IPS-18c (cell line): ENCODE data around the gene CCDC157.
A peak's percentile ranks its signal among the peaks of the same experiment; 100 is the strongest.

ENCODE experiments used
- H3K4me3 ChIP-seq: 2 replicates; pipeline ENCODE4 v1.7.0; 2013; ENCODE audit warnings: low read depth, mild to moderate bottlenecking, low read length, moderate library complexity; ENCODE audit not compliant: insufficient read depth
- H3K9me3 ChIP-seq: one replicate; pipeline ENCODE4 v1.6.1; 2013; ENCODE audit warnings: mild to moderate bottlenecking, low read length, moderate library complexity; ENCODE audit not compliant: control insufficient read depth, insufficient read depth

CCDC157 gene

DNA sequence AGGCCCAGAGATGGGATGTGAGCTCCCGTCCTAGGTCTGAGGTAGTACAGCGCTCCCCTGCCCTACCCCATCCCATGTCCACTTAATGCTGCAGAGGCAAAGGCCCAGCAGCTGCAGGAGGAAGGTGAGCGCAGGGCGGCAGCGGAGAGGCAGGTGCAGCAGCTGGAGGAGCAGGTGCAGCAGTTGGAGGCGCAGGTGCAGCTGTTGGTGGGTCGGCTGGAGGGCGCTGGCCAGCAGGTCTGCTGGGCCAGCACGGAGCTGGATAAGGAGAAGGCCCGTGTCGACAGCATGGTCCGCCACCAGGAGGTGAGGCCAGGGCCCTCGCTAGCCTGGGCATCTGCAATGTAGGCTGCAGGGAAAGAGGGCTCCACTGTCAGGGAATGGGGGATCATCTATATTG is 15.2 kb downstream of the CCDC157 start:
- no peak overlapping the region for H3K4me3 ChIP-seq

DNA sequence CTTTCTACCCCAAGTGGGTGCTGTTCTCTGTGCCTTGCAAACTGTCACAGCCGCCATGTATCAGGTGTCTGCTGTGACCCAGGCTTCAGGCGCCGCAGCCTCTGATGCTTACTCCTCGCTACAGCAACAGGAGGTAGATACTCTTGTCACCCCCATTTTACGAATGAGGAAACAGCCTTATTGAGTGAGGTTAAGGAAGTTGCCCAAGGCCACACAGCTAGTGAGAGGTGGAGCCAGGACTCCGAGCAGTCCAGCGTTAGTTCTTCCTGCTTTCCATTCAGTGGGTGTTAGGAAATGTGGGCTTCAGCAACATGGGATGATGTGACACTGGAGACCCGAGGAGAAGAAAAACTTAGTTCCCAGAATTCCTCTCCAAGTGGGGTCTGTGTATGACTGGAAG is 16.1 kb downstream of the CCDC157 start:
- no peaks in the 10 kb centered on the region for H3K9me3 ChIP-seq
- H3K4me3 ChIP-seq = no peak overlapping the region

More for the DNA sequence above, 15.2 kb downstream of the CCDC157 start:
- H3K9me3 ChIP-seq = no peaks in the 10 kb centered on the region

DNA sequence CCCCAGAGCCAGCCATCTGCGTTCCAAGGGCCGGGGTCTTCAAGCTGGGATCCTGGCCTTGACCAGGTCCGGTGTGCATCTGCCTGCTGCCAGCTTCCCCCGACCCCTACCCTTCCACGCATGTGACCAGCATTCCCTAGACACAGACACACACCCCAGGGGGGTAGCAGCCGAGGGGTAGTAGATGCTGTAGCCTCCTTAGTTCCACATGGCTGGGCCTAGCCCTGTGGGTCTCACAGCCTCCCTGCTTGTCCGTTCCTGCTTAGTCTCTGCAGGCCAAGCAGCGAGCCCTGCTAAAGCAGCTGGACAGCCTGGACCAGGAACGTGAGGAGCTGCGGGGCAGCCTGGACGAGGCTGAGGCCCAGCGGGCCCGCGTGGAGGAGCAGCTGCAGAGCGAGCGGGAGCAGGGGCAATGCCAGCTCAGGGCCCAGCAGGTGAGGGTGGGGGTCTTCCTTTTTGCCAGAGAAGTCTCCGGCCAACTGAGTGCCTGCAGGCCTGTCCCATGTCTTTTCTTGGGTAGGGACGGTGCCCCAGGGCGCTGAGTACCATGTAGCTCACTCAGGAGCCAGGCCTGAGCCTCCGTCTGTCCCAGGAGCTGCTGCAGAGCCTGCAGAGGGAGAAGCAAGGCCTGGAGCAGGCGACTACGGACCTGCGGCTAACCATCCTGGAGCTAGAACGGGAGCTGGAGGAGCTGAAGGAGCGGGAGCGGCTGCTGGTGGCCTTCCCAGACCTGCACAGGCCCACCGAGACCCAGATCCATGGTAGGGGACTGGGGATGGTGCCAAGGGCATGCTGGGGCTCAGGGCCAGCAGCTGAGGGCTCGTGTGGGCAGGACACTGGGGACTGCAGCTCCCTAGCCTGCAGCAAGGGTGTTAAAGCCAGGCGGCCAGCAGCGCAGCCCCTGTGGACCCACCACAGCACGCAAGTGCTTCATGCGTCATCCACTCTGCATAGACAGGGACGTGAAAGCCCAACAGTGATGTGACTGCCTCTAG is 16.8 kb downstream of the CCDC157 start:
- H3K4me3 ChIP-seq = no peak overlapping the region

DNA sequence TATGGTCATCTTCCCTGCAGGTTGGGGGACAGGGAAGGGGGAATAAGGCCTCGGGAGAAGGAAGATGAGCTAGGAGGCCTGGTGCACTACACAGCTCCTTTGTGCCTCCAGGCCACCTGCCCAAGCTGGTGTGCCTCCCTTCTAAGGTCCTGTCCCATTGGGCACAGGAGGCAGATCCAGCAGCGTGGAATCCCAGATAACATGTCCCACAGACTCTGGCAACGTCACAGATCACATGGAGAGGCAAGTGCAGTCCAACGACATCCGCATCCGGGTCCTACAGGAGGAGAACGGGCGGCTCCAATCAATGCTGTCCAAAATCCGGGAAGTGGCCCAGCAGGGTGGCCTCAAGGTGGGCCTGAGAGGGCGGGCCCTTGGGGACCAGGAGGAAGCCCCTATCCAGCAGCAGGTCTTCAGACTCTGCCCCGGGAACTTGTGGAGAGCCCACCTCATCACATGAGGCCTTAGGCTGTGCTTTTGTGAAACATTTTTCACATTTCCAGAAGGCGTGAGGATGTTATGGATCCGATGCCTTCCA is 18.6 kb downstream of the CCDC157 start:
- H3K9me3 ChIP-seq = no peaks in the 10 kb centered on the region
- no peak overlapping the region for H3K4me3 ChIP-seq

More for the DNA sequence above, 16.8 kb downstream of the CCDC157 start:
- no peaks in the 10 kb centered on the region for H3K9me3 ChIP-seq

DNA sequence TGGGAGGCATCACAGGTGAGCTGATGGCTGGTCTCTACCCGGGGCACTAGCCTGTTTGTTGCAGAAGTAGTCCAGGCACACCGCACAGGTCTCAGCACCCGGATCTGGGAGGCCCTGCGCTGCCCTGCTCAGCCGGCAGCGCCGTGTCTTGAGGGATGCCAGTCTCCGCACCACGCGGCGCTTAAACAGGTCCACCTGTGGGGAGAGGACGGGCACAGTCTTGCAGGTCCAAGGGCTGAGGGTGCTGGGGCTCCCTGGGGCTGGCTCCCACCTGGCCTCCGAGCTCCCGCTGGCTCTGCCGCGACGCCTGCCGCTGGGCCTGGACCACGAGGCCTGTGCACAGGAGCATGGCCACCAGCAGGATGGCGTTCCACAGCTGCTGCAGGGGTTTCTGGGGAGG is 23.2 kb downstream of the CCDC157 start:
- Histone ChIP-seq H3K9me3 (no peaks in the 10 kb centered on the region), H3K4me3 (no peak overlapping the region)

DNA sequence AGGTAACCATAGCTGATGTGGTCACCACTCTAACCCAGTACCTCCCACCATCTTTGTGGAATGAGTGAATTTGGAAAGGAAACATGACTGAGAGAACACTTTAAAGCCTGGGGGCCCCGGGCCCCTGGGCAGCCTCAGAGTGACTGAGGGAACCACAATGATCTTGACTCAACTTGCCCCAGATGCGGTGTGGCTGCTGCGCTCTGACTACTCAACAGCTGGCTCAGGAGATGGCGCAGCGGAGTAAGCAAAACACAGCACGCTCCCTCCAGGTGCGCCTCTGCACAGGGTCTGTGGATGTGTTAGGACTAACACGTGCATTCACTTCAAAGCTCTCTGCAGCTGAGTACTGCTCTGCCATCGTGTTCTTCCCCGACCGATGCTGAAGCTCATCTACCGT is 24.5 kb downstream of the CCDC157 start:
- H3K4me3 ChIP-seq = no peak overlapping the region
- H3K9me3 ChIP-seq = no peaks in the 10 kb centered on the region

DNA sequence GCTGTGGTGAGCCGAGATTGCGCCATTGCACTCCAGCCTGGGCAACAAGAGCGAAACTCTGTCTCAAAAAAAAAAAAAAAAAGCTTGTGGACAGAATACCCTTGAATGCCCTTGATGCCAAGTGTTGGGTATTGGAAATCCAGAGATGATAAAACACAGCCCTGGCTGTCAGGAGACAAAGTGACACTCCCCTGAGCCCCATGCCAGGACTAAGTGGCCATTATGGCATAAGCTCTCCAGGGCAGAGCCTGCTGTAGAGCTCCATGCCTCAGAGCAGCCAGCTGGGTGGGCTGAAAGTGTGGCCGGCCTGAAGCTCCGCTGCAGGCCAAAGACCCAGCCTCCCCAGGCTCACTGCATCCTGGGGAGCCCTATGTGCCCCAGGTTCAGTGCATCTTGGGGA is 25.5 kb downstream of the CCDC157 start:
- Histone ChIP-seq H3K9me3 (no peaks in the 10 kb centered on the region), H3K4me3 (no peak overlapping the region)

DNA sequence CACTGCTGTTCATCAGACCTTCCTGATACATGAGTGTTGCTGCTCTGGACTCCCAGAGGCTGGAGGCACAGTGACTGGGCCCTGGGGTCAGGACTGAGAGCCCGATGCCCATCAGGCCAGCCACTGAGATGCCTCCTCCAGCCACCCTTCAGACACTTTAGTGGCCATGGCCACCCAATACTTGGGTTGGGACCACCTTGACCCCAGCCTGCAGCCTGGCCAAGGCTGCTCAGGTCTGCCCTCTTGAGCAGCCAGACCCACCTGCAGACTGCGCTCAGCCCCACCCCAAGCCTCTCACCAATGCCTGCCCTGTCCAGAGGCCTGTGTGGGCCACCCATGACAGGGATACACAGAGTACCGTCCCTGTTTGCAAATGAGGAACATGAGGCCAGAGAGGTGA is 26.3 kb downstream of the CCDC157 start:
- Histone ChIP-seq H3K4me3 (no peak overlapping the region), H3K9me3 (no peaks in the 10 kb centered on the region)

DNA sequence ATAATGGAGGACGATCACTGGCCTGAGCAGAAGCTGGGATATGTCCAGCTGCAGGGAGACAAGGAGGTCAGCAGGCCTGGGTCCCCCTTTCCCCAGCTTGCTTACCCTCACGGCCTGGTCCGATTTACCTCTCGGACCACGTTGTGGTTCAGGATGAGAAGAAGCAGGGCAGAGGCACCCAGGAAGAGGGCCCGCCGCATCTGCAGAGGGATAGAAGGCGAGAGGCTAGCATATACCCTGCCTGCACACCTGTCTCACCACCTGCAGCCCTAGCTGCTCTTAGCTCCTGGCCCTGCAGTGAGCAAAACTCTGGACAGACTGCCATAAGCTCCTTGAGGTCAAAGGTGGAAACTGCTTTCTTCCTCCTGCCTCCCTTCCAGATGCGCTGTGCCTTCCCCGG is 29.1 kb downstream of the CCDC157 start:
- H3K9me3 ChIP-seq = no peaks in the 10 kb centered on the region
- H3K4me3 ChIP-seq = no peak overlapping the region

DNA sequence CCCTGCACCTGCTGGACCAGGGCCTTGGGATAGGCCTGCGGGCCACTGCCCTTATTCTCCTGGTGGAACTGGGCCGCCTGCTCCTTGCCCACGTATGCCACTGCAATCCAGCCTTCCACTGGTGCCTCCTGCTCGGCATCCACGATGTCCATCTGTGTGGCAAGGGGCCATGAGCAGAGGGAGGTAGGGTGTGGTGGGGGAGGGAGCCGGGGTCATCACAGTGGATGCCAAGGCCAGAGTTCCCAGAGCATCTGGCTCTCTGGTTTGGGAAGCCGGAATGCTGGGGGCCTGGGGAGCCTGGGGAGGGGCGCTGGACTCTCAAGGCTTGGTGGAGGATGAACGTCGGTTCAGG is 29.8 kb downstream of the CCDC157 start:
- H3K9me3 ChIP-seq = no peaks in the 10 kb centered on the region
- peak overlapping the region; percentile 69 for H3K4me3 ChIP-seq

DNA sequence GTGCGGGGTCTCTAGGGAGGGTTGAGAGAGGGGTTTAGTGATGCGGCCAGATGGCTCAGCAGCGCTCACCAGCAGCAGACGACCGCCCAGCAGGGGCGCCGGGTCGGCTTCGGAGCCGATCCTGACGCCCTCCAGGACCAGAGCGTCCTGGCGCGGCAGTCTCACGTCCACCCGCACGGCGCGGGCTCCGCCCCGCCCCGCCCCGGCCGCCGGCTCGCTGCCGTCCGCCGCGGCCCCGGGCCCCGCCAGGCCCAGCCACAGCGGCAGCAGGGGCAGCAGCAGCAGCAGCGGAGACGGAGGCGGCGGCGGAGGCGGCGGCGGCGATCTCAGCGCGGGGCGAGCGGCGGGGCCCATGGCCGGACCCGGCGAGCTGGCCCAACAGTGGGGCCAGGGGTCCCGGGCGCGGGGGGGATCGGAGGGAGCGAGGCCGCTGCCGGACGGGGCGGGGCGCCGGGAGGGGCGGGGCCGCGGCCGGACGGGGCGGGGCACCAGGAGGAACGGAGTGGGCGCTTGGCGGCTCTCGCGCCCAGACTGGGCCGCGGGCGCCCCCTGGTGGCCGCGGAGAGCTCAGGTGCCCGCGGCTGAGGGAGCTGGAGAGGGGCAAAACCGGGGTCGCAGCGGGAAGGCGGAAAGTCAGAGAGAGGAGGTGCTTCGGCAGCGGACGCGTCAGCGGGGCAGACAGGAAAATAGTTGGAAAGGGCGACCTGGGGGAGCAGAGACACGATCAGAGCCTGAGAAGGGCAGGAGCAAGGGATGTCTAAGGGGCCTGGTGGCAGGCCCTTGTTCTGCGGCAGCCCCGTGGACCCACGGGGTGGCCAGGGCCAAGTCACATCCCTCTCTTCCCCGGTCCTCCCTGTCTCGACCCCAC is 30.4 kb downstream of the CCDC157 start, which contains the start of gene RNF215:
Gene RNF215, minus strand, starts transcription at position 452 of the 868 bp plus-strand sequence. Its CDS starts 98 bp downstream, at position 354.
- Histone ChIP-seq H3K9me3 (no peaks in the 10 kb centered on the region), H3K4me3 (peak within 1 kb of the TSS; percentile 69)

DNA sequence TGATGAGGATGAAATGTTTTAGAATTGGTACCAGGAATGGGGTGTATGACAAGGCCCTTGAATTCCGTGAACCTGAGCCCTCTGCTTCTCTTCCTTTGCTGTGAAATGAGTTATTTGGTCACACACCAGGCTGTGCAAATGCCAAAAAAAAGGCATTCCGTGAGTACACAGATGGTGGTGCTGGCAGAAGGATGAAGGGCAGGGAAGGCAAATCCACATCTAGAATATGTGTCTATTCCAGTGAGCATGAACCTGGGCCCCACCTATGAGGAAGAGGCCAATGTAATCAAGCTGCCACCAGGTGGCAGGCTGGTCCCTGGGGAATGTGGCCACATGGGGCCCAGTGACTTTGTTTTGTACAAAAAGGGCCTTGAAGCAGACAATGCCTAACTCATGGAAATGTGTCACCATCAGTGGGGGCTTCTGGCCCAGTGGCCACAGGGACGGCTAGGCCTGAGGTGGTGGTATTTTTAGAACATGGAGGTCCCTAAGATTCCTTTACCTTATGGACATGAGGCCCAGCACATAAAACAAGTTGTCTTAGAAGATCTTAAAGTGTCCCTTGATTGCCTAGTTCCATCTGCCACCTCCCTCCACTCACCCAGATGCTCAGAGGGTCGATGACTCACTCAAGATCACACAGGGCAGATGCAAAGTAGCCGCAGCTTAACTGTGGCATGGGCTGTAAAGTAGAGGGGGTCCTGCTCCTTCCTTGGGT is 34.3 kb downstream of the CCDC157 start:
- no peak overlapping the region for H3K4me3 ChIP-seq
- H3K9me3 ChIP-seq = no peaks in the 10 kb centered on the region

DNA sequence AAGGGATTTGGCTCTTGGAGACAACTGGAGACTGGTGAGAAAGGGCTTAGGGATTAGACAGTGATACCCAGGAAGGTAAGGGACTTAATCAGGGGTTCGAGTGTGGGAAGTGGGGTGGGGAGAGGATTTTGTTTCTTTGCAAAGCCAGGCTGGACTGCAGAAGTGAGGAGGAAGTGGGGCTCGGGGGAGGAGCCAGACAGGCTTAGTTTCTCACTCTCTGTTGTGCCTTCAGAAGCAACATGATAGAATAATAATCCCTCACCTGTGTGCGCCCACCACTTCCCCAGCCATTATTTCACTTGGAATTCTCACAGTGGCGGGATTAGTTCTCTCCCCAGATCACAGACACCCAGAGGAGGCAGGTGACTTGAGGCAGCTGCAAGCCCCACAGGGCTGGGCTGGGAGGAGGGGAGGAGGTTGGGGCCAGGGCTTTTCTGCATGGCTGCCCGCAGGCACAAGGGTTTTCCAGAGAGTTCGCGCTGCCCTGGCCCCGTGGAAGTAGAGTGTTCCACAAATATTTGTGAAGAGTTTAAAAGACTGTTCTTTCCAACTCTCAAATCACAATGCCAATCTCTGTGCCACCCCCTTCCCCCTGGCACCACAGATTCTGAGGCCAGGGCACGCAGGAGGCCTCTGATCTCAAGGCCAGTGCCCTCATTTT is 36.0 kb downstream of the CCDC157 start:
- no peak overlapping the region for H3K4me3 ChIP-seq
- H3K9me3 ChIP-seq = no peaks in the 10 kb centered on the region

DNA sequence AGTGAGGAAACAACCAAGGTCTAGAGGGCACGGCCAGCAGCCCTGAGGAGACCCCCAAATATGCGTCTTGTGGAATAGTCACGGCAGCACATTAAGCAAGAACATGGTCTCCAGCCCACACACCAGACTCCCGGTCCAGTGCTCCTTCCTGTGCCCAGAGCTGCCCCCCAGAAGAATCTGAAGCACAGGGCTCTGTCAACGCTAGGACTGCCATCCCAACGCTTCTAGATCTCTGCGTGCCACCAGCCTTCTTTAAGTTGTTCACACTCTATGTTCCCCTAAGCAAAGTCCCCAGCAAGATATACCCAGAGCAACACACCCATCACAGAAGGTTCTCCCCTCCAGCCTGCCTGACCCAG is 36.5 kb downstream of the CCDC157 start:
- H3K4me3 ChIP-seq = no peak overlapping the region

DNA sequence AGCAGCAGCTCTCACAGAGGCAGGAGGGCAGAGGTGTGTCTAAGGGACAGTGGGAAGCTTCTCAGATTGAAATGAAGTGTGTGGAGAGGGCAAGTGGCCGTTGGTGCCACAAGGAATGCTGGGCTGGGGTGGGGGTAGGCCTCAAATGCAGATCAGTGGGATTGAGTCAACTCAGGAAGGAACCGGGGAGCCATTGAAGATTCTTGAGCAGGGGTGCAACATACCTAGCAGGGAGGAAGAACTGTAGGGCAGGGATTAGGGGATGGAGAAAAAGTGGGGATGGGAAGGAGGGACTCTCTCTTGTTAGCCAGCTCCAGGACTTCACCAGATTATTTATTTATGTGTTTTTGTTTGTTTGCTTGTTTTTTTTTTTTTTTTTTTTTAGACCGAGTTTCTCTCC is 37.1 kb downstream of the CCDC157 start:
- Histone ChIP-seq H3K9me3 (no peaks in the 10 kb centered on the region), H3K4me3 (no peak overlapping the region)

More for the DNA sequence above, 36.5 kb downstream of the CCDC157 start:
- no peaks in the 10 kb centered on the region for H3K9me3 ChIP-seq

DNA sequence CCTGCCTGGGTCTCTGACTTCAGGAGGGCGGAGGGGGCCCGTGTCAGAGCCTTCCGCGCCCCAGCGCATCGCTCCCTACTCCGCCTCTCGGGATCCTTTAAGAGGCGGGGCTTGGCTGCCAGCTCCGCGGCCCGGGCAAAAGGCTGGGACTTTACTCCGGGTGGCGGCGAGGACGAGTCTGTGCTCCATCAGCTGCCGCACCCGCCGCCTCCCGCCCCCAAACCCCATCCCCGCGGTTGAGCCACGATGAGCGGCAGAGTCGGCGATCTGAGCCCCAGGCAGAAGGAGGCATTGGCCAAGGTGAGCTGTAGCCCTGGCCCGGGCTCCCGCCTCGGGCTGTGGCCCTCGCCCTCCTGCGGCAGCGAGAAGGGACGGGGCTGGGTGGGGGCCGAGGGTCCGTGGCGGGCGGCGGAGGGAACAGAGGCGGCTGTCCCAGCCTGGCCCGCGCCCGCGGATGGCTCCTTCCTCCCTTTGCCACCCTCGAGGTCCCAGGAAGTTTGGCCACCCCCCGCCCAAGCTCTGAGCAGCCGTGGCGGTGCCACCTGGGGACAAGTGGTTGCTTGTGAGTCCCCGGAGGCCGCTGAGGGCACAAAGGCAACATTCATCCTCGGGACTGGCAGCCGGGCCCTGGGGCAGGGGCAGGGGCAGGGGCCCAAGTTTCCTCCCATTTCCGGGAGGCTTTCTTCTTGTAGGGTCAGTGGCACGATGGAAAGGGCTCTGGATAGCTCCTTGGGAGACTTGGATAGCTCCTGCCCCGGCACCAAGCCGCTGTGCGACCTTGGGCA is 40.3 kb downstream of the CCDC157 start, which contains the start of gene SEC14L2:
Gene SEC14L2, plus strand, starts transcription at position 148 of the 785 bp plus-strand sequence. Its CDS starts 99 bp downstream, at position 247.
- peak within 1 kb of the TSS; percentile 70 for H3K4me3 ChIP-seq

More for the DNA sequence above, 40.3 kb downstream of the CCDC157 start, which contains the start of gene SEC14L2:
- H3K9me3 ChIP-seq = no peaks in the 10 kb centered on the region
